Measurements from ENCODE around the gene TLCD3B. TPM values are rescaled to one million over a fixed set of nuclear protein-coding genes. Genes with fewer than 3 reads are reported as not detected.
A peak's percentile ranks its signal among the peaks of the same experiment; 100 is the strongest.

TLCD3B gene
- total and polyA plus RNA-seq, 4 donors, result 0.03 to 0.43 TPM; not detected in 2

DNA sequence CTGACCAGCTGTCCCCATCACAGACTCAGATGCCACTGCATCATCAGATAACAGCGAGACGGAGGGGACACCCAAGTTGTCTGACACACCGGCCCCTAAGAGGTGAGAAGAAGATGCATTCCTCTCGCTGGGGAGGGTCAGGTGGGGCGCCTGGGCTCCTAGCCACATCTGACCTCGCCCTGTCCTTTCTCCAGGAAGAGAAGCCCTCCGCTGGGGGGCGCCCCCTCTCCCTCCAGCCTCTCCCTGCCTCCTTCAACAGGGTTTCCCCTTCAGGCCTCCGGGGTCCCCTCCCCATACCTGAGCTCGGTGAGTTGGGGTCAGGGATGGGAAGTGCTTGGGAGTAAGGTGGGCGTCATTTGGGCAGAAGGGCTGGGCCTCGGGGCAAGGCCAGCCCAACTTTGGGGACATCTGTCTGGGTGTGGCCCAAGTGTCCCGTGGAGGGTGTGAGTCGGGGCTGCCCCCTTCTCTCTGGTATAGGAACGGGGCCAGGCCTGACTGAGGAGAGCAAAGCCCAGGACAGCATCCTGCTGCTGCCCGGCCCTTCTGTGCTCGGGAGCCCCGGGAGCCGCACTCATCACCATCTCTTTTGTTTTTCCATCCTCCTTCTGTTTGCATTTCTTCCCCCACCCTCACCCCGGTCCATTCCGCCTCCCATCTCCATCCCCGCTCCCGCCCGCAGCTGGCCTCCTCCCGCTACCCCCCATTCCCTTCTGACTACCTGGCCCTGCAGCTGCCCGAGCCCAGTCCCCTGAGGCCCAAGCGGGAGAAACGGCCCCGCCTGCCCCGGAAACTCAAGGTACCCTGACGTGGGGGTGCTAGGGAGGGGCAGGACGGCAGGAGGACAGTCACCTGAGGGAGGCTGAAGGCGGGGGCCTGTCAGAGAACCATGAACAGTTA is 30.1 kb downstream of the TLCD3B start:
- no peak for DNase-seq
- TF ChIP-seq, protein P1, sequence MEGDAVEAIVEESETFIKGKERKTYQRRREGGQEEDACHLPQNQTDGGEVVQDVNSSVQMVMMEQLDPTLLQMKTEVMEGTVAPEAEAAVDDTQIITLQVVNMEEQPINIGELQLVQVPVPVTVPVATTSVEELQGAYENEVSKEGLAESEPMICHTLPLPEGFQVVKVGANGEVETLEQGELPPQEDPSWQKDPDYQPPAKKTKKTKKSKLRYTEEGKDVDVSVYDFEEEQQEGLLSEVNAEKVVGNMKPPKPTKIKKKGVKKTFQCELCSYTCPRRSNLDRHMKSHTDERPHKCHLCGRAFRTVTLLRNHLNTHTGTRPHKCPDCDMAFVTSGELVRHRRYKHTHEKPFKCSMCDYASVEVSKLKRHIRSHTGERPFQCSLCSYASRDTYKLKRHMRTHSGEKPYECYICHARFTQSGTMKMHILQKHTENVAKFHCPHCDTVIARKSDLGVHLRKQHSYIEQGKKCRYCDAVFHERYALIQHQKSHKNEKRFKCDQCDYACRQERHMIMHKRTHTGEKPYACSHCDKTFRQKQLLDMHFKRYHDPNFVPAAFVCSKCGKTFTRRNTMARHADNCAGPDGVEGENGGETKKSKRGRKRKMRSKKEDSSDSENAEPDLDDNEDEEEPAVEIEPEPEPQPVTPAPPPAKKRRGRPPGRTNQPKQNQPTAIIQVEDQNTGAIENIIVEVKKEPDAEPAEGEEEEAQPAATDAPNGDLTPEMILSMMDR (IDR thresholded peaks at IDR 0.05; ENCODE audit: control extremely low read depth, extremely low read depth), result no peak
- no peak for ATAC-seq (ENCODE audit: insufficient read depth, low FRiP score)
- Histone ChIP-seq H3K27ac (ENCODE audit: low read depth in 1 of 2, low read length in 1 of 2) (no peak overlapping the region), H3K4me1 (ENCODE audit: control insufficient read depth in 5 of 5, insufficient read depth in 5 of 5, low read length in 5 of 5) (peaks cover 0 to 9% (median 0%) of the 10 kb centered on the region in 5 donors), H3K4me3 (no peak overlapping the region), H3K9ac (ENCODE audit: insufficient read depth in 1 of 2, low read length in 2 of 2) (no peak overlapping the region), H3K36me3 (ENCODE audit: control insufficient read depth in 4 of 4, insufficient read depth in 4 of 4, low read length in 4 of 4) (peaks cover 0 to 26% (median 2%) of the 10 kb centered on the region in 4 donors), H3K9me3 (ENCODE audit: control insufficient read depth in 4 of 4, insufficient read depth in 3 of 4, low read length in 3 of 4) (no peaks in the 10 kb centered on the region), H3K27me3 (ENCODE audit: control insufficient read depth in 3 of 3, insufficient read depth in 3 of 3, low read length in 2 of 3) (no peaks in the 10 kb centered on the region)
- 88% methylated on average over 30 to 33 of the region's 33 CpGs for WGBS, 2 donors

DNA sequence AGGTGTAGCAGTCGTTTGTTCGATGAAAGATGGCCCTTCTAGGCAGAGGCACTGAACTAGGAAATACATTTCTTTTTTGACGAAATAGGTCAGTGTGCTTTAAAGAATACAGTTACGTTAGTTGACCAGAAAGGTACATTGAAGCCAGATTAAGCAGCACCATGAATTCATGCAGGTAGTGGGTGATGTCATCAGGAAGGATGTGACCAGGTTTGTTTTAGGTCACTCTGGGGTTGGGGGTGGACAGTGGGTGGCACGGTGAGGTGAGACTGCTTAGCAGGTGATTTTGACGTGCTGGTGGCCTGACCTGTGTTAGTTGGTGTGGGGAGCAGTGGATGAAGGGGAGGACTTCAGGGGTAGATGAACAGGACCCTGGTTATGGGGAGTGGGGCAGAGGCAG is 31.5 kb downstream of the TLCD3B start:
- 90 to 93% methylated on average over 6 of the region's 6 CpGs for WGBS, 2 donors

DNA sequence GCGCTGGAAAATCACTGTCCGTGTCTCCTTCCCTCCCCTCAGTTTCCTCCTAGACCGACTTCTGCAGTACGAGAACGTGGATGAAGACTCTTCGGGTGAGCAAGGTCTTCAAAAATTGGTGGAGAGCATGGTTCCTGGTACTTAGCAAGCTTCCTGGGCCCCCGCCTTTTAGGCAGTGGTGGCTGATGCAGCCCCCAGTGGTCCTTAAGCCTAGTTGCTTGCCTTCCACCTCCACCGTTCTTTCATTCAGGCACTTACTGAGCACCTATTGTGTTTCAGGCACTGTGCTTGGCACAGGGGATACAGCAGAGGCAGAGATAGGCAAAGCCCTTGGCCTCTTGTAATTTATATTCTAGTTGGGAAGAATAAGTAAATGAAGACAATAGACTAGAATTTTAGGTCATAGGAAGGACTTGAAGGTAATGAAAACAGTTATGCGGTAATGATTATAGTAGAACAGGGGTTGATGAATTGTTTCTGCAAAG is 34.3 kb downstream of the TLCD3B start:
- no peak overlapping the region for H3K27ac ChIP-seq (ENCODE audit: low read depth in 1 of 2, low read length in 1 of 2)
- ATAC-seq (ENCODE audit: insufficient read depth, low FRiP score), result no peak

More for the DNA sequence above, 31.5 kb downstream of the TLCD3B start:
- H3K4me1 ChIP-seq (ENCODE audit: control insufficient read depth in 5 of 5, insufficient read depth in 5 of 5, low read length in 5 of 5), result peaks cover 0 to 14% (median 4%) of the 10 kb centered on the region in 5 donors
- H3K36me3 ChIP-seq (ENCODE audit: control insufficient read depth in 4 of 4, insufficient read depth in 4 of 4, low read length in 4 of 4), result peaks cover 0 to 25% (median 2%) of the 10 kb centered on the region in 4 donors
- TF ChIP-seq, protein P1 (IDR thresholded peaks at IDR 0.05; ENCODE audit: control extremely low read depth, extremely low read depth), result no peak
- H3K27me3 ChIP-seq (ENCODE audit: control insufficient read depth in 3 of 3, insufficient read depth in 3 of 3, low read length in 2 of 3), result no peaks in the 10 kb centered on the region
- no peak overlapping the region for H3K9ac ChIP-seq (ENCODE audit: insufficient read depth in 1 of 2, low read length in 2 of 2)
- no peak overlapping the region for H3K4me3 ChIP-seq
- H3K9me3 ChIP-seq (ENCODE audit: control insufficient read depth in 4 of 4, insufficient read depth in 3 of 4, low read length in 3 of 4), result no peaks in the 10 kb centered on the region
- no peak overlapping the region for H3K27ac ChIP-seq (ENCODE audit: low read depth in 1 of 2, low read length in 1 of 2)
- DNase-seq (no peak), ATAC-seq (ENCODE audit: insufficient read depth, low FRiP score) (no peak)

More for the DNA sequence above, 34.3 kb downstream of the TLCD3B start:
- Histone ChIP-seq H3K9me3 (ENCODE audit: control insufficient read depth in 4 of 4, insufficient read depth in 3 of 4, low read length in 3 of 4) (no peaks in the 10 kb centered on the region), H3K4me1 (ENCODE audit: control insufficient read depth in 5 of 5, insufficient read depth in 5 of 5, low read length in 5 of 5) (peaks cover 0 to 21% (median 8%) of the 10 kb centered on the region in 5 donors), H3K4me3 (peak overlapping the region; percentile 91), H3K36me3 (ENCODE audit: control insufficient read depth in 4 of 4, insufficient read depth in 4 of 4, low read length in 4 of 4) (peaks cover 0 to 35% (median 13%) of the 10 kb centered on the region in 4 donors), H3K27me3 (ENCODE audit: control insufficient read depth in 3 of 3, insufficient read depth in 3 of 3, low read length in 2 of 3) (no peaks in the 10 kb centered on the region), H3K9ac (ENCODE audit: insufficient read depth in 1 of 2, low read length in 2 of 2) (peak overlapping the region; percentile 24 to 58)
- WGBS, 2 donors, result 18 to 21% methylated on average over 9 of the region's 9 CpGs
- TF ChIP-seq, protein P1 (IDR thresholded peaks at IDR 0.05; ENCODE audit: control extremely low read depth, extremely low read depth), result no peak
- no peak for DNase-seq

All from lung (tissue), 12 donors.